NAMALWA (cell line): Measurements from ENCODE around the gene LRRC47.
"Not testable (repeated sequence)": the region's sequence is repeated elsewhere in the genome, so short reads cannot be mapped to it uniquely, and the experiment has no call there.

ENCODE experiments used
- DNase-seq: peaks from one replicate; pipeline ENCODE4 v3.0.0-alpha.2; 2015; ENCODE audit warnings: low spot score

LRRC47 gene

DNA sequence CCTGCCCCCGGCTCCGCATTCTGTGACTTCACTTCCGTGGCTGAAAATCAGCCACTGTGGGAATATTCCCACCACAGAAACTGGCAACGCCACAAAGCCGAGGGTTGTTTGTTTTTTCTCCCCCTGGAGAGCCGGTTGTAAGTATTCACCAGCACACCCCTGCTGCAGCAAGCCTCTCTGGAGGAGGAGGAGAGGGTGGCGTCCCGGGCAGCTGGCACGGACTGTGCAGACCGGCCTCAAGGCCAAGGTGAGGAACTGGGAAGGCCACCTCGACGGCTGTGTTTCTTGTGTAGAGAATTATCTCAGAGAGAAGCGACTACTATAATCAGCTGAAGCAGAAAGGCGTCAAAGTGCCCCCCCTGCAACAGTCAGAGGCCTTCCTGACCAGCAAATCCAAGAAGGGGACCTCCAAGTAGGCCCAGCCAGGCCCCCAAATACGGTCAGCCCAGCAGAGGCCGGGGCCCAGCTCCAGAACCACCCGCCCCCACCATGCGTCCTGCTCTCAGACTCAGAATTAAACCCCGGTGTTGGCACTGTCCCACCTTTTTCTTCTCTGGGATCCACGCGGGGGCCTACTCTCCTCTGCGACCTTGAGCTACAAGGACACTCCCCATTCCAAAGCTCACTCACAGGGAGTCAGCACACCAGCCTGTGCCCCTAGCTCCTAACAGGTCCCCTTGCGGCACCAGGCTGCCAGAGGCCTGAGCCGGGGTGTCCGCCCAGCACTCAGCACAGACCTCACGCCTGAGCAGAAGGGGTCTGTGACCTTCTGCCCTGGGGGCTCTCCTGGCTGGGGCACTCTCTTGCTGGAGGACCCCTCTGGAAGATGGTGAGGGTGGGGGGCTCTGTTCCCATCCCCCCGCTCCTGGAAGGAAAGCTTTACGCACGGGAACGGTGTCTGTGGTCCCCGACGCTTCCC lies 24.9 kb downstream of the LRRC47 start:
- DNase-seq: peak; percentile 28

- no peak for DNase-seq
Observed at GRCh38 chr1:3770047-3770765, 26.1 kb downstream of the LRRC47 start.

DNA sequence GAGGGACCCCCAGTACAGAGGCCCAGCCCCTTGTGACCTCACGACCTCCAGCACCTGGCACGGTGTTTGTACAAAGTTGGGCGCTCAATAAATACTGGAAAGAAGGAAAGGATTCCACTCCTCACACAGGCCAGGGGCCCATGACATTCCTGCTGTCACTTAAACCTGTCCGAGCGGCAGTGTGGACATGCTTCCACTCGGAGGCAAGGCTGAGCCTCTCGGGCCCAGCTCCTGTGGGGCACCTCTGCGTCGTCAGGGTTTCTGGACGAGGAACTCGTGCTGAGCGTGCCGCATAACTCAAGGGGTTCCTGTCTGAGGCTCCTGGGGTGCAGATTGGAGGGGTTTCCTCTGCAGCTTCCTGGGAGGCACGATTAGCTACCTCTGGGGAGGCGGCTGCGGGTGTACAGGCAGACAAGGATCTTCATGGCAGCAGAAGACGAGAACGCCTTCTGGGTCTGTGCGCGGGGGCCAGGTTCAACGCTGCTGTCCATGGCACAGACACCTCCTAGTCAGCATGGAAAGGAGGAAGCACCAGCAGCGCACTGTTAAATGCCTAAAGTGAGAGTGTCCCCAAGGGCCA lies 27.4 kb downstream of the LRRC47 start:
- DNase-seq: no peak

DNA sequence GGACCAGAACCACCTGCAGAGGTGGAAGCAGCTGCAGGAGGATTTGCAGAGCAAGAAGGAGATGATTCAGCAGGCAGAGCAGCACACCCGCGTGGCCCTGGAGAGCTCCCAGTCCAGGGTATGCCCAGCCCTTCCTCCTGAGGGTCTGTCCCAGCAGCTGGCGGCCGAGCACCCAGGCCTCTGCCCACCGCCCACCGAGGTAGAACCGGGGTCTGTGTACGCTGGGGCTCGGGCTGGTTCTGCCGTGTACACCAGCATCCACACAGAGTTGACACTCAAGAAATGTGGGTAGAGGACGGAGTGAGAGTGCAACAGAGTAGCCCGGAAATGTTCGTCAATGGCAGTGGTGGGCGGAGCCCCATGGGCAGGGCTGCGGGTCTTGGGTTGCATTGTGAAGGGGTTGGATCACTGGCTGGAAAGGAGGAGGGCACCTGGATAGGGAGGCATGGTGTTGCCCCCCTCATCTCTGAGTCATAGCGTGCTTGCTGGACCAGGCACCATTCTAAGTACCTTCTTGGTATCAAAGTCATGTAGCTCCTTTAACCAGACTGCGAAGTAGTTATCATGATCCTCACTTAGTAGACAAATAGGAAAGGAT lies 28.9 kb downstream of the LRRC47 start:
- no peak for DNase-seq

- no peak for DNase-seq
Observed at GRCh38 chr1:3763351-3764125, 32.8 kb downstream of the LRRC47 start.

DNA sequence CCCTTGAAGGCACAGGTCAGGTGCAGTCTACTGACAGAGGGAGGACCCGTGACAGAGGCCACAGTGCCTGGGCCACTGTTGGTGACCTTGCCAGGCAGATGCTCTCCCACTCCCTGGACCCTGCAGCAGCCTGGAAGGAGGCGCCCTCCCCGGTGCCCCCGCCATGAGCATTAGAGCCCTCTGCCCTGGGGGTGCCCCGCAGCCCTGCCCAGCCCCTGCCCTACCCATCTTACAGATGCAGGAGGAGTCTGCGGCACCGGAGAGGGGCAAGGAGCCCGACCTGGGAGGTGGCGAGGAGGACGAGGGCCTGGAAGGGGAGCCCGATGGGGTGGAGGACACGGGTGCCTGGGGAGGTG lies 33.4 kb downstream of the LRRC47 start:
- DNase-seq: no peak

DNA sequence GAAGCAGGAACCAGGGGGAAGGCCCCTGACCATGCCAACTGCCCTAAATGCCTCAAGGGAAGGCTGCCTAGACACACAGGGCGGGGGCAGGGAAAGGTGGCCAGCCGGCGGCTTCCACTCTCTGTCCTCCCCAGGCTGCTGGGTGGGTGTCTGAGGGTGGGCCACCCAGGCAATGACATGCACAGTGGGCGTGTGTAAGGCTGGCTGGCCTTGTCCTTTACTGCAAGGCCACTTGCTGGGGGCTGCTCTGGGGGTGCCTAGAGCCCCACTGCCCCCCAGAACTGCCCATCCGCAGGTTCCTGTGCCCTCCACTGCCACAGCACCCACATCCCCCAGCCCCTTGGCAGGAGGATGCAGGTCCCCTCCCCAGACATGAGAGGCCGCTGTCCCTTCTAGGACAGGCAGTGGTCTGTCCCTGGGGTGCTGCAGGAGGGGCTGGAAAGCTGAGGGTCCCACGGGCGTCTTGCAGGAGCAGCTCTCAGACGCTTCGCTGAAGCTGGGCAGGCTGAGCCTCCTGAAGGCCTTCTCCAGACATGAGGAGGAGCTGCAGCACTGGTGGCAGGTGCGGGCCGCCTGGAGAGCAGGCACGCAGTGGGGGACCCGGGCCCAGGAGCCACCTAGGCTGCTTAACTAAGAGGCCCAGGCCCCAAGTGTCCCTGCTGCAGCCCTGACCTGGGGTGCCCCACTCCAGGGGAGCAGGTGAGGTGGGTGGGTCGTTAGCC lies 34.0 kb downstream of the LRRC47 start:
- no peak for DNase-seq

- no peak for DNase-seq
Observed at GRCh38 chr1:3761296-3762010, 34.8 kb downstream of the LRRC47 start.

- DNase-seq: no peak
Observed at GRCh38 chr1:3759796-3760195, 36.5 kb downstream of the LRRC47 start.

DNA sequence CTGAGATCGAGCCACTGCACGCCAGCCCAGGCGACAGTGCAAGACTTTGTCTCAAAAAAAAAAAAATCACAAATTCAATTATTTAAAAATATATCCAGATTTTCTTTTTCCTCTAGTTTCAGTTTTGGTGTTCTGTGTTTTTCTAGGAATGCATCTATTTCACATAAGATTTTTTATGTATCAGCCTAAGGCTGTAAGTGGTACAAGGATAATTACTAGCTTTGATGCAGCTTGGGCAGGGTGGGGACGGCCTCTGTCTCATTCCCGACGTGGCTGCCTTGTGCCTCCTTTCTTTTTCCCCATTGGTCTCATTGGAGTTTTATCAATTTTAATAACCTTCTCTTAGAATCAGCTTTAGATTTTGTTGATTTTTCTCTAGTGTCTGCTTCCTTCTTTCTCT lies 37.1 kb downstream of the LRRC47 start:
- DNase-seq: no peak

DNA sequence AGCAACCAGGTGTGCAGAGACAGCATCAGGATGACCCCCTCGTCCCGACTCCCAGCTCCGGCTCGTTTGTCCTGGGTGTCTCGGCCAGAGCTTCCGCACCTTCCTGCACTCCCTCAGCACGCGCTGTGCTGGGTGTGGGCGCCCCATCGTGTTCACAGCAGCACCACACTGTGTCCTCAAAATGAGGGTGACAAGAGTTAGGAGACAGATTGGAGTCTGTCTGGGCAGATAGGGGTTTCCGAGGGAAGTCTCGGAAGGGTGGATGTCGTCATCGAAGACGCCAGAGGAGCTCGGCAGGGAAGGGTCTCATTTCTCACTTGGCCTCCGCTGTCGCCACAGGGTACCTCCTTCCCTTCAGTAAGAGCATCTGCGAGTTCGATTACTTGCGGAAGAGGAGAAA lies 39.9 kb downstream of the LRRC47 start:
- no peak for DNase-seq

- no peak for DNase-seq
Observed at GRCh38 chr1:3753656-3754454, 42.4 kb downstream of the LRRC47 start.

DNA sequence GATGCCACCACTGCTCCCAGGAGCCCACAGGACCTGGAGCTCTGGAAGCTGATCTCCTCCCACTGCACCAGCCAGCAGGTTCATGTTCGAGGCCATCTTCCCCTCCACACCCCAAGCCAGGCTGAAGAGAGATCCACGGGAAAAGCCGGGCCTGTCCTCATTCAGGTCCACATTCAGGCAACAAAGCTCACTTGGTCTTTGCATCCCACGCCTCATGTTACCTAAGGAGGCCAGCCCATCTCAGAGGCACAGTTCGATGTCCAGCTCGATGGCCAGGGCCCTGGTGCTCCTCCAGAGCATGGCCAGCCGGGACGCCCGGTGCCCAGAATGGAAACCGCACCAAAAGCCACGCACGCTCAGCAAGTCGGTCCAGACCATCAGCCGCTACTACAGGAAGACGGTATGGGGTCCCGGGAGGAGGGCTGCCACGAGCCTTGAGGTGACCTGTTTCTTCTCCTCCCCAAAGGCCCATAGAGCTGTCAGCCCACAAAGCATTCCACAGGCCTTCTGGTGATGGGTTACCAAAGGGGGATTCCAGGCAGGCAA lies 43.8 kb downstream of the LRRC47 start, which contains the start of gene CCDC27:
CCDC27 (plus strand) TSS at position 51 of the 546 bp plus-strand sequence; CDS start at position 83, 32 bp downstream.
- no peak for DNase-seq

- DNase-seq: no peak
Observed at GRCh38 chr1:3750741-3751140, 45.6 kb downstream of the LRRC47 start.

DNA sequence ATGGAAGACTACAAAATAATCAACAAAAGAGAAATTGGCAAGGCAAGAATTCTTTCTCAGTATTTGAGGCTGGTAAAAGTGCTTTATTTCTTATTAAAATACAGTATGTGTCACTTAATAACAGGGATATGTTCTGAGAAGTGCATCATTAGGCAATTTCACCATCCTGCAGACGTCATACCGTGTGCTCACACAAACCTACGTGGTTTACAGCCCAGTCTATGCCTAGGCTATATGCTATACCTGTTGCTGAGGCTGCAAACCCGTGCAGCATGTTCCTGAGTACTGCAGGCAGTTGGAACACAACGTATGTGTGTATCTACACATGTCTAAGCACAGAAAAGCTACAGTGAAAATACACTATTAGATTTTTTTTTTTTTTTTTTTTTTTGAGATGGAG lies 46.8 kb downstream of the LRRC47 start:
- DNase-seq: no peak

GRCh38 chr1:3748316-3748900 lies 47.9 kb downstream of the LRRC47 start:
- DNase-seq: not testable (repeated sequence)

DNA sequence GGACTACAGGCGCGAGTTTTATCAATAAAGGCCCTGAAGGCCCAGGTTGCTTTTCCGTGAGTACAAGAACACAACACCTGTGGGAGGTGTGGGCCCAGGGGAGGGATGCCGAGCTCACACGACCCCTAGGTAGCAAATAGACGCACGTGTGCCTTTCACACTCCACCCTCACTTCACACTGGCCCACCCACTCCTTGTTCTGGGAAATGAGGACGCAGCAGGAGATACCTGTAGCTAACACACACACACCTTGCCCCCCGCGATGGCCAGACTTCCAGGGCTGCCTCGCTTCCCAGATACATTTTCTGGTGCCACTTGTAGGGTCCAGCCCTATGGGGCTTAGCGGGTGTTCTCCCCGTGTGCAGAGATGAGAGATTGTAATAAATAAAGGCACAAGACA lies 48.4 kb downstream of the LRRC47 start:
- no peak for DNase-seq

DNA sequence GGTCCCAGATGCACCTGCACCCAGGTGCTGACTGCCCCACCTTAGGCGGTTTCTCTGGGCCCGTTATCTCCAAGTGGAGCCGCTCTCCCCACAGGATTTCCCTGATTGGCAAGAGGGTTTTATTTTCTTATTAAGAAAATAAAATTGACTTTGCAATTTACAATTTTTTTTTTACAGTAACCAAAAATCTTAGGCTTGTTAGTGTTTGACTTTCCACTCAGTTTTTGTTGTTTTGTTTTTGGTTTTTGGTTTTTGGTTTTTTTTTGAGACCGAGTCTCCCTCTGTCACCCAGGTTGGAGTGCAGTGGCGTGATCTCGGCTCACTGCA lies 48.8 kb downstream of the LRRC47 start:
- no peak for DNase-seq
